Stomach (tissue), 9 donors: ENCODE measurements around the gene SH3GL2. TPM values are rescaled to one million over a fixed set of nuclear protein-coding genes. Genes with fewer than 3 reads are reported as not detected.

Experiments
- DNase-seq, 2 donors: peaks; one replicate each; pipeline versions ENCODE4 v3.0.0 to v3.0.0-alpha.2; 2013 to 2019
- H3K27ac ChIP-seq, 5 donors: fragments of 200-600 bp in 4 of 5; sonication (generic) in 4 of 5; one replicate each; pipeline ENCODE4 v1.5.1; 2013 to 2019; ENCODE audit warnings: mild to moderate bottlenecking in 1 of 5, moderate library complexity in 1 of 5
- H3K27me3 ChIP-seq, 3 donors: fragments of 200-600 bp; sonication (generic); one replicate each; pipeline ENCODE4 v1.5.1; 2017 to 2019; ENCODE audit warnings: mixed run types in 1 of 3
- H3K36me3 ChIP-seq, 4 donors: fragments of 200-600 bp; sonication (generic); 1 replicate in 3 of 4; 2 replicates in 1 of 4; pipeline ENCODE4 v1.5.1; 2016 to 2019
- H3K4me1 ChIP-seq, 4 donors: fragments of 200-600 bp; sonication (generic); one replicate each; pipeline ENCODE4 v1.5.1; 2016 to 2019
- H3K4me3 ChIP-seq, 4 donors: fragments of 200-600 bp; sonication (generic) in 3 of 4; one replicate each; pipeline ENCODE4 v1.5.1; 2016 to 2019; ENCODE audit warnings: mild to moderate bottlenecking in 1 of 4
- H3K9me3 ChIP-seq, 4 donors: fragments of 200-600 bp; sonication (generic); one replicate each; pipeline ENCODE4 v1.5.1; 2016 to 2019
- CTCF ChIP-seq, 7 experiments: fragments of 450-650 bp in 4 of 7; fragments of 200-600 bp in 3 of 7; sonication (generic) in 3 of 7; IDR thresholded peaks; one replicate each; pipeline ENCODE4 v1.5.1; 2016 to 2019; ENCODE audit warnings: antibody characterized with exemption in 7 of 7, control low read depth in 2 of 7, mild to moderate bottlenecking in 1 of 7
- EP300 ChIP-seq: sonication (generic); formaldehyde crosslinking; IDR thresholded peaks from one replicate; pipeline ENCODE4 v1.6.1; 2017; ENCODE audit warnings: antibody characterized with exemption
- POLR2A ChIP-seq, 4 donors: fragments of 450-650 bp; IDR thresholded peaks; one replicate each; pipeline ENCODE4 v1.6.1; 2016; ENCODE audit warnings: antibody characterized with exemption in 4 of 4, control low read depth in 2 of 4, mild to moderate bottlenecking in 1 of 4, moderate library complexity in 1 of 4
- POLR2AphosphoS5 ChIP-seq, 3 donors: sonication (generic); formaldehyde crosslinking; IDR thresholded peaks; one replicate each; pipeline ENCODE4 v1.6.1; 2016; ENCODE audit warnings: antibody characterized with exemption in 3 of 3
- whole genome bisulfite sequencing, 5 donors: extraction: QIAGEN DNeasy Blood & Tissue Kit in 3 of 5; methylation state at CpG; one replicate each; pipeline versions ENCODE4 v1.1.5 to v1.1.7; 2013 to 2018; 5-methylcytosine and 5-hydroxymethylcytosine counted together
- intact Hi-C: fragments of 100-400 bp; cut with DNase I; formaldehyde crosslinking; loops from one replicate; pipeline ENCODE4 v1.15.1; 2023; ENCODE audit warnings: low total_unique reads
- polyA plus RNA-seq, 3 donors: library from polyadenylated mRNA; stranded (reverse); fragments of 200-250 nt; gene quantifications; one replicate each; pipeline ENCODE4 v1.2.3, GENCODE V29; 2013
- total RNA-seq, 5 donors: library from RNA; depleted of rRNA; stranded (reverse); fragments of >200 nt; gene quantifications; one replicate each; pipeline versions ENCODE4 v1.1.0 to v1.2.3, GENCODE V29; 2014 to 2016
- donor health status: healthy with polysubstance abuse.
- donor health status: Bipolar disorder and iron deficiency.
- donor health status: healthy.

SH3GL2 gene
- total and polyA plus RNA-seq, 8 donors, result 0.89 to 17.5 (median 7.7) TPM; not detected in 1

GRCh38 chr9:17739022-17739421 lies 160.2 kb downstream of the SH3GL2 start:
- no peak for TF ChIP-seq POLR2AphosphoS5 (IDR thresholded peaks at IDR 0.05)
- TF ChIP-seq CTCF (IDR thresholded peaks at IDR 0.05), result no peak
- no peak for TF ChIP-seq EP300
- TF ChIP-seq POLR2A (IDR thresholded peaks at IDR 0.05), result no peak

GRCh38 chr9:17739736-17740135 lies 160.9 kb downstream of the SH3GL2 start:
- no peak for TF ChIP-seq EP300
- no peak for TF ChIP-seq POLR2AphosphoS5 (IDR thresholded peaks at IDR 0.05)
- TF ChIP-seq POLR2A (IDR thresholded peaks at IDR 0.05), result no peak
- TF ChIP-seq CTCF (IDR thresholded peaks at IDR 0.05), result no peak
- no peaks in the 10 kb centered on the region for H3K4me1 ChIP-seq
- no peaks in the 10 kb centered on the region for H3K27me3 ChIP-seq
- H3K9me3 ChIP-seq, result no peaks in the 10 kb centered on the region
- H3K4me3 ChIP-seq, result no peak overlapping the region
- H3K36me3 ChIP-seq, result no peaks in the 10 kb centered on the region
- H3K27ac ChIP-seq, result no peak overlapping the region
- 0 to 74% (median 31%) methylated on average over 1 of the region's 1 CpG for WGBS, 5 donors
- peak in 1 of 2 donors; percentile 16 for DNase-seq
- intact Hi-C loops, result no loop called here

More at GRCh38 chr9:17739022-17739421, 160.2 kb downstream of the SH3GL2 start:
- no peak for DNase-seq
- Histone ChIP-seq H3K27ac (no peak overlapping the region), H3K4me3 (no peak overlapping the region), H3K4me1 (no peaks in the 10 kb centered on the region), H3K36me3 (no peaks in the 10 kb centered on the region), H3K27me3 (no peaks in the 10 kb centered on the region), H3K9me3 (no peaks in the 10 kb centered on the region)
- intact Hi-C loops, result no loop called here
- WGBS, 5 donors, result 64 to 86% (median 81%) methylated on average over 2 of the region's 2 CpGs

- H3K27me3 ChIP-seq, result no peaks in the 10 kb centered on the region
- 48 to 54% (median 49%) methylated on average over 3 of the region's 3 CpGs for WGBS, 5 donors
- H3K36me3 ChIP-seq, result no peaks in the 10 kb centered on the region
- TF ChIP-seq POLR2A (IDR thresholded peaks at IDR 0.05) (no peak), CTCF (IDR thresholded peaks at IDR 0.05) (no peak), POLR2AphosphoS5 (IDR thresholded peaks at IDR 0.05) (no peak), EP300 (no peak)
- intact Hi-C loops, result no loop called here
- no peak for DNase-seq
- H3K4me1 ChIP-seq, result no peaks in the 10 kb centered on the region
- no peak overlapping the region for H3K4me3 ChIP-seq
- H3K9me3 ChIP-seq, result no peaks in the 10 kb centered on the region
- no peak overlapping the region for H3K27ac ChIP-seq
These were observed 163.2 kb downstream of the SH3GL2 start for GRCh38 chr9:17742067-17742466.

GRCh38 chr9:17744786-17745185 lies 165.9 kb downstream of the SH3GL2 start:
- H3K4me3 ChIP-seq, result no peak overlapping the region
- no peaks in the 10 kb centered on the region for H3K27me3 ChIP-seq
- intact Hi-C loops, result no loop called here
- H3K4me1 ChIP-seq, result no peaks in the 10 kb centered on the region
- no peaks in the 10 kb centered on the region for H3K9me3 ChIP-seq
- WGBS, 5 donors, result 19 to 46% (median 29%) methylated on average over 3 of the region's 3 CpGs
- H3K27ac ChIP-seq, result no peak overlapping the region
- H3K36me3 ChIP-seq, result no peaks in the 10 kb centered on the region
- TF ChIP-seq EP300 (no peak), POLR2AphosphoS5 (IDR thresholded peaks at IDR 0.05) (no peak), CTCF (IDR thresholded peaks at IDR 0.05) (no peak), POLR2A (IDR thresholded peaks at IDR 0.05) (no peak)
- DNase-seq, result peak in 1 of 2 donors; percentile 65
